ENCODE data around the gene CTBP1.

Gene CTBP1

GRCh38 chr4:1203026-1203616 is 45.8 kb downstream of the CTBP1 start:
- no peak overlapping the region for H3K4me3 ChIP-seq (ENCODE audit: low read length)
- TF ChIP-seq, protein P1, sequence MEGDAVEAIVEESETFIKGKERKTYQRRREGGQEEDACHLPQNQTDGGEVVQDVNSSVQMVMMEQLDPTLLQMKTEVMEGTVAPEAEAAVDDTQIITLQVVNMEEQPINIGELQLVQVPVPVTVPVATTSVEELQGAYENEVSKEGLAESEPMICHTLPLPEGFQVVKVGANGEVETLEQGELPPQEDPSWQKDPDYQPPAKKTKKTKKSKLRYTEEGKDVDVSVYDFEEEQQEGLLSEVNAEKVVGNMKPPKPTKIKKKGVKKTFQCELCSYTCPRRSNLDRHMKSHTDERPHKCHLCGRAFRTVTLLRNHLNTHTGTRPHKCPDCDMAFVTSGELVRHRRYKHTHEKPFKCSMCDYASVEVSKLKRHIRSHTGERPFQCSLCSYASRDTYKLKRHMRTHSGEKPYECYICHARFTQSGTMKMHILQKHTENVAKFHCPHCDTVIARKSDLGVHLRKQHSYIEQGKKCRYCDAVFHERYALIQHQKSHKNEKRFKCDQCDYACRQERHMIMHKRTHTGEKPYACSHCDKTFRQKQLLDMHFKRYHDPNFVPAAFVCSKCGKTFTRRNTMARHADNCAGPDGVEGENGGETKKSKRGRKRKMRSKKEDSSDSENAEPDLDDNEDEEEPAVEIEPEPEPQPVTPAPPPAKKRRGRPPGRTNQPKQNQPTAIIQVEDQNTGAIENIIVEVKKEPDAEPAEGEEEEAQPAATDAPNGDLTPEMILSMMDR (conservative IDR thresholded peaks at IDR 0.05; ENCODE audit: low read depth, low read length), result no peak

DNA sequence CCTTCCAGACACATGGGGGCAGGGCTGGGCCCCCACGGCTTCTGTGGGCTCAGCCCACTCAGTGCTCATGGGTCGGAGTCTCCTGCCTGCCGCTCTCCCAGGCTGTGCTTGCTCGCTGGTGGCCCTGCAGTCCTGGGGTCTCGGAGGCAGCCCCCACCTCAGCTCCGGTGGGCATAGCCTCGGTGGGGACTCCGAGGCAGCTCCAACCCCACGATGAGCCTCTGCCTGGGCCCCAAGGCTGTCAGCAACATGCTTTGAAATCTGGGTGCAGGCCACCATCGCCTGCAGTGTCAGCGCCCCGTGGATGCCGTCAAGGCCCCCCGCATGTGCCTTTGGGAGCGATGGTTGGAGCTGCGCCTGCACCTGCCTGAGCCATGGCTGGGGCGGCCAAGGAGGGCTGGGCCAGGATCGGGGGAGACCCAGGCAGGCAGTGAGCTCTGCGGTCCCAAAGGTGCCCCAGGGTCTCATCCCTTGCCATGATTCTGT is 46.4 kb downstream of the CTBP1 start:
- no peak overlapping the region for H3K4me3 ChIP-seq (ENCODE audit: low read length)
- TF ChIP-seq, protein P1 (conservative IDR thresholded peaks at IDR 0.05; ENCODE audit: low read depth, low read length), result no peak
- DNase-seq (ENCODE audit: low read depth), result no peak

More at GRCh38 chr4:1203026-1203616, 45.8 kb downstream of the CTBP1 start:
- DNase-seq (ENCODE audit: low read depth), result no peak

DNA sequence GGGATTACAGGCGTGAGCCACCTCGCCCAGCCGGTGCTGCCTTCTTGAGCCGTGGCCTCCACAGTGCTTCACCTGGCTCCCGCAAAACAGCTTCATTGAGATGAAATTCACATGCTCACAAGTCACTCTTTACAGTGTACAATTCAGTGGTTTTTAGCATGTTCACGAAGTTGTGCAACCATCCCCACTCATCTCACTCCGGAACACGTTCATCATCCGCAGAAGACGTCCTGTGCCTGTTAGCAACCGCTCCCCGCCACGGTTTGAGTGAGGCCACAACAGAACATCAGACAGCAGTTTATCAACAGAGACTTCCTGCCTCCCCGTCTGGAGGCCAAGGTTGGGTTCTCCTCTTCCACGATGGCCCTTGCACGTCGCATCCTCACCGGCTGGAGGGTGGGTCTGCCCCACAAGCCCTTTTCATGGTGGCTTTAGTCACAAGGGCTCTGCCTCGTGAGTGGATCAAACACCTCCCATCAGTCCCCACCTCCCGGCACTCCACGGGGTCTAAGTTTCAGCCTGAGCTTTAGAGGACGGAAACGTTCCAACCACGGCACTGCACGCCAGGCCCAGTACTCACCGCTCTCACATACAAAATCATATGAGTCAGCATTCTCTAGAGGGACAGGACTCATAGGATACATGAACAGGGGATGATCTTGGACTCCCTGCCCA is 46.9 kb downstream of the CTBP1 start:
- DNase-seq (ENCODE audit: low read depth), result no peak
- H3K4me3 ChIP-seq (ENCODE audit: low read length), result no peak overlapping the region
- TF ChIP-seq, protein P1 (conservative IDR thresholded peaks at IDR 0.05; ENCODE audit: low read depth, low read length), result no peak

DNA sequence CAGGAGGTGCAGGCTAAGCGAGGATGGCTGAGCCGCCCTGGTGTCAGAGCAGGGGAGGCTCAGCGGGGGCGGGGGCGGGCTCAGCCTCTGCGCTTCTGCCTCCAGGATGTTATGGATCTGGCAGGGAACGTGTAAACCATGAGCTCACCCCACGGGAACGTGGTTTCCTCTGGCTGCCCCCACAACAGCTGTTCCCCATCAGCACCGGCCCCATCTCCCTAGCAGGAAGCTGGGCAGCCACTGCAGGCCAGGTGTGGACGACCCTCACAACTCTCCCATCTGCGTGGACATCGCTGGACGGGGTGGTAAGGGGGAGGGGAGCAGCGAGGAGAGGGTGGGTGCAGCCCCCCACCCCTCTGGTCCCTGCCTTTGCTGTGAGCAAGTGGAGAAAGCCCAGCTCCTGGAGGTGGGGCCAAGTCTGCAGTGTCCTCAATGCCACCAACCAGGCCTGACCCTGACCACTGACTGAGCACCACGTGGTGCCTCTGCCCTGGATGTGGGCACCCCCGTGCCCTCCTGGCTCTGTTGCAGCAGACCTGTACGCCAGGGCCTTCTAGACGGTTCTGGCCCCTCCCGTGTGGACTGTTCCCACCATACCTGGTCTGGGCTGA is 48.4 kb downstream of the CTBP1 start:
- TF ChIP-seq, protein P1 (conservative IDR thresholded peaks at IDR 0.05; ENCODE audit: low read depth, low read length), result no peak
- DNase-seq (ENCODE audit: low read depth), result no peak
- H3K4me3 ChIP-seq (ENCODE audit: low read length), result no peak overlapping the region

- TF ChIP-seq, protein P1 (conservative IDR thresholded peaks at IDR 0.05; ENCODE audit: low read depth, low read length), result no peak
- DNase-seq (ENCODE audit: low read depth), result no peak
- no peak overlapping the region for H3K4me3 ChIP-seq (ENCODE audit: low read length)
Observed at GRCh38 chr4:1199556-1200331, 49.2 kb downstream of the CTBP1 start.

DNA sequence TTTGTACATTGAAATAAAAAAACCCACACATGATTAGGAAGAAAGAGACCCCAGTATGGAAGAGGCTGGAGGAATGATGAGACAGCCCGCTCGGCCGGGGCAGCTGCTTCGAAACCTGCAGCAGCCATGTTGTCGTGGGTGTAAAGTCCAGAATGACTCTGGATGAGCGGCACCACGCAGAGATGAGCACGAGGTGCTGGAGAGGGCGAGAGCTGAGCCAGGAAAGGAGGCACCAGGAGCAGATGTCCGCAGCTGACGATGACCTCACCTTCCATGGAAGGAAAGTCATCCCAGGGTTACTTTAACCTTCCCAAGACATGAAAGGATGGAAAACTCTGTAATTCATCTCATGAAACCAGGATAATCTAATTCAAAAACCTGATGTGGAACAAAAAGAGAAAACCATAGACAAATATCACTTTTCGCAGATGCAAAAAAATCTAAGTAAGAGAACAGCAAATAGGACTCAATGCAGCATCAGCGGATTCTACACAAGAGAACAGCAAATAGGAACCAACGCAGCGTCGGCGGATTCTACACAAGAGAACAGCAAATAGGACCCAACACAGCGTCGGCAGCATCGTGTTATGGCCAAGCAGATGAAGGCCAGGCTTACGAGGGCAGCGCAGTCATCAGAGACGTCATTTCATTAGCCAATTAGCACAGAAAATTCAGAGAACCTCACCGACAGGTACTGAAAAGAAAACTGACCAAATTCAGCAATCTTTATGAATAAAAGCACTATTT is 50.7 kb downstream of the CTBP1 start:
- TF ChIP-seq, protein P1 (conservative IDR thresholded peaks at IDR 0.05; ENCODE audit: low read depth, low read length), result no peak
- DNase-seq (ENCODE audit: low read depth), result no peak
- no peak overlapping the region for H3K4me3 ChIP-seq (ENCODE audit: low read length)

Measured in retinal pigment epithelial cell (primary cell).